Measurements from ENCODE around the gene GXYLT2. TPM values are rescaled to one million over a fixed set of nuclear protein-coding genes. Genes with fewer than 3 reads are reported as not detected.

Gene GXYLT2
- total RNA-seq, 2 experiments from 2014 or later, result 0.08 TPM; not detected in 1

DNA sequence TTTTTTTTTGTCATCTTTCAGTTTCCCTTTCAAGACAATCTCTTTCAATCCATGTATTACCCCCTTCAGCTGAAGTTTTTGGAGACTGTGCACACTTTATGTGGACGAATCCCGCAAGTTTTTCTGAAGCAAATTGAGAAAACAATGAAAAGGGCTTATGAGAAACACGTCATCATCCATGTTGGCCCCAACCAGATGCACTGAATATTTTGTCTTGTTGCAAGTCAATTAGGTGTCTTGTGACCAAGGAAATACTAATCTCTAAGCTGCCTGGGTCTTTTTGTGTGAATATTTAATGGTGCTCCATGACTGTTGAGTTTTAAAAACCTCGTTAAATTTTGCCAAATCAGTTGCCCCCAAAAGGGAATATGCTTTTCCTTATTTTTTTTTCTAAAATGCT is 87.1 kb downstream of the GXYLT2 start:
- Mint-ChIP-seq H3K27me3 (peaks cover 2% of the 10 kb centered on the region), H3K36me3 (ENCODE audit: low read depth) (no peaks in the 10 kb centered on the region), H3K27ac (no peak overlapping the region), H3K9me3 (no peaks in the 10 kb centered on the region), H3K4me3 (no peak overlapping the region), H3K4me1 (ENCODE audit: low read depth) (peaks cover 4% of the 10 kb centered on the region)
- DNase-seq, result no peak
- no peak for ATAC-seq (ENCODE audit: poor library complexity)
- no peaks in the 10 kb centered on the region for H3K4me1 ChIP-seq (ENCODE audit: insufficient read depth, low read length)
- H3K36me3 ChIP-seq (ENCODE audit: insufficient read depth, low read length), result no peaks in the 10 kb centered on the region
- CTCF ChIA-PET, result interaction anchor here (1.1 kb wide), 1 partner anchor 82 kb away, joined by 3 read pairs; no protein-coding TSS in a partner anchor
- H3K9me3 ChIP-seq (ENCODE audit: control insufficient read depth in 1 of 2, insufficient read depth in 1 of 2, low read length in 2 of 2), result no peaks in the 10 kb centered on the region
- H3K4me3 ChIP-seq (ENCODE audit: low read length), result no peak overlapping the region
- no peaks in the 10 kb centered on the region for H3K27me3 ChIP-seq (ENCODE audit: control insufficient read depth in 1 of 2, insufficient read depth in 2 of 2, low read length in 2 of 2)
- no peak overlapping the region for H3K27ac ChIP-seq (ENCODE audit: low read depth in 1 of 2, low read length in 2 of 2)
- POLR2A ChIA-PET, result no interaction called here
- TF ChIP-seq, protein P1, sequence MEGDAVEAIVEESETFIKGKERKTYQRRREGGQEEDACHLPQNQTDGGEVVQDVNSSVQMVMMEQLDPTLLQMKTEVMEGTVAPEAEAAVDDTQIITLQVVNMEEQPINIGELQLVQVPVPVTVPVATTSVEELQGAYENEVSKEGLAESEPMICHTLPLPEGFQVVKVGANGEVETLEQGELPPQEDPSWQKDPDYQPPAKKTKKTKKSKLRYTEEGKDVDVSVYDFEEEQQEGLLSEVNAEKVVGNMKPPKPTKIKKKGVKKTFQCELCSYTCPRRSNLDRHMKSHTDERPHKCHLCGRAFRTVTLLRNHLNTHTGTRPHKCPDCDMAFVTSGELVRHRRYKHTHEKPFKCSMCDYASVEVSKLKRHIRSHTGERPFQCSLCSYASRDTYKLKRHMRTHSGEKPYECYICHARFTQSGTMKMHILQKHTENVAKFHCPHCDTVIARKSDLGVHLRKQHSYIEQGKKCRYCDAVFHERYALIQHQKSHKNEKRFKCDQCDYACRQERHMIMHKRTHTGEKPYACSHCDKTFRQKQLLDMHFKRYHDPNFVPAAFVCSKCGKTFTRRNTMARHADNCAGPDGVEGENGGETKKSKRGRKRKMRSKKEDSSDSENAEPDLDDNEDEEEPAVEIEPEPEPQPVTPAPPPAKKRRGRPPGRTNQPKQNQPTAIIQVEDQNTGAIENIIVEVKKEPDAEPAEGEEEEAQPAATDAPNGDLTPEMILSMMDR (IDR thresholded peaks at IDR 0.05), result no peak
- intact Hi-C loops (cut with DNase I, micrococcal nuclease), result no loop called here

DNA sequence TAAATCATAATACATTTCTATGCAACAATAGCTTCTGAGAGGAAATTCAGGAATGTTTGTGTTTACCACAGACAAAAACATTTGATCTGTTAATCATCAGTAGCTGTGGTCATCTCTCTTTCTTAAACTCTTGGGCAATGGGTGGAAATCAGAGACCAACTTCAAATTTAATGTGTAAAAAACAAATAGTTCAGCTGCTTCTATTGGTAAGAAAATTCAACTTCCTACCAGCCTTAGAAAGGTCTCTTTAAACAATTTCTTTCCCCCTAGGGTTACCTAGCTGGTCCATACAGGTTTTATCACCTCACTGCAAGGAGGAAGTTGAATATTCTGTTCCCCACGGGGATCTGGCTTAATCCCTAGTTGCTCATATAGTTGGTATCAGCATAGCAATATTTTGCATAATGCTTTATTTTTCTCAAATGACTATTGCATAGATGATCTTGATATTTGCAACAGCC is 88.5 kb downstream of the GXYLT2 start:
- H3K36me3 ChIP-seq (ENCODE audit: insufficient read depth, low read length), result no peaks in the 10 kb centered on the region
- H3K4me1 ChIP-seq (ENCODE audit: insufficient read depth, low read length), result no peaks in the 10 kb centered on the region
- ChIA-PET POLR2A (no interaction called here), CTCF (no interaction called here)
- H3K27me3 Mint-ChIP-seq, result peaks cover 5% of the 10 kb centered on the region
- no peaks in the 10 kb centered on the region for H3K9me3 ChIP-seq (ENCODE audit: control insufficient read depth in 1 of 2, insufficient read depth in 1 of 2, low read length in 2 of 2)
- TF ChIP-seq, protein P1 (IDR thresholded peaks at IDR 0.05), result no peak
- no peaks in the 10 kb centered on the region for H3K27me3 ChIP-seq (ENCODE audit: control insufficient read depth in 1 of 2, insufficient read depth in 2 of 2, low read length in 2 of 2)
- no peaks in the 10 kb centered on the region for H3K36me3 Mint-ChIP-seq (ENCODE audit: low read depth)
- H3K9me3 Mint-ChIP-seq, result no peaks in the 10 kb centered on the region
- H3K4me1 Mint-ChIP-seq (ENCODE audit: low read depth), result peaks cover 4% of the 10 kb centered on the region
- intact Hi-C loops (cut with DNase I, micrococcal nuclease), result no loop called here
- no peak overlapping the region for H3K4me3 ChIP-seq (ENCODE audit: low read length)
- ATAC-seq (ENCODE audit: poor library complexity), result no peak
- H3K27ac Mint-ChIP-seq, result no peak overlapping the region
- H3K4me3 Mint-ChIP-seq, result no peak overlapping the region
- H3K27ac ChIP-seq (ENCODE audit: low read depth in 1 of 2, low read length in 2 of 2), result no peak overlapping the region
- DNase-seq, result no peak

DNA sequence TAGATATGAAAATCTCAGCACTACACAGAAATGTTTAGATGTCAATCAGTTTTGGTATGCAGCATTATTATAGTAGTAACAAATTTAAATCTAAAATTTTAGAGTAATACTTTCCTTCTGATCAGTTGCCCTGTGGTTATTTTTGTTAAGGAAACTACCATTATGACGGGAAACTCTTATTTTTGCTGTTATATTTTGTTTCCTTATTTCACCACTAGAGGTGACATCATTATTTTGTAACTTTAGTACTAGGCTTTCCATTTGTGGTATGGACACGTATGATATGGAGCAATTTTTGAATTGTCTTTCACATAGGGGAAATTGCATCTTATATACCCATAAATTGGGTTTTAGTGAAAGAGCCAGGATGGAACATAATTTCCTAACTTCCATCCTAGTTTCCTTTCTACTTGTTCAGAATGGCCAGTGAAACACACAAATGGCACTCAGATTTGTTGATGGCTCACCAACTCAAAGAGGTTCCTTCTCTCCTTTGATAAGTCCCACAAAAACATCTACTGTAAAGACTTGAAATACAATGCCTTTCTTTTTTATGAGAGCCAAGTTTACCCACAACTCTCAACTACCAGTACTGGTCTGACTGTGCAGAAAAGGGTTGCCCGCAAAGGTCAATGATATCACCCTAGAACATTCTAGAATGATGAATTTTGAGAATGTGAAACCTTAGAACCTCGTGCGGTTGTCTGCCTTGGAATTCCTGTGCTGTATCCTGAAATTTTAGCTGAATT is 89.4 kb downstream of the GXYLT2 start:
- H3K4me1 ChIP-seq (ENCODE audit: insufficient read depth, low read length), result no peaks in the 10 kb centered on the region
- Mint-ChIP-seq H3K4me3 (no peak overlapping the region), H3K4me1 (ENCODE audit: low read depth) (peaks cover 4% of the 10 kb centered on the region), H3K9me3 (no peaks in the 10 kb centered on the region), H3K27me3 (peaks cover 8% of the 10 kb centered on the region), H3K36me3 (ENCODE audit: low read depth) (no peaks in the 10 kb centered on the region), H3K27ac (no peak overlapping the region)
- peak; percentile 52 for ATAC-seq (ENCODE audit: poor library complexity)
- H3K36me3 ChIP-seq (ENCODE audit: insufficient read depth, low read length), result no peaks in the 10 kb centered on the region
- intact Hi-C loops (cut with DNase I, micrococcal nuclease), result no loop called here
- CTCF ChIA-PET, result no interaction called here
- no peak overlapping the region for H3K27ac ChIP-seq (ENCODE audit: low read depth in 1 of 2, low read length in 2 of 2)
- H3K27me3 ChIP-seq (ENCODE audit: control insufficient read depth in 1 of 2, insufficient read depth in 2 of 2, low read length in 2 of 2), result no peaks in the 10 kb centered on the region
- POLR2A ChIA-PET, result no interaction called here
- peak in 3 of 14 experiments; percentile 36 to 42 (median 37) for DNase-seq
- no peak overlapping the region for H3K4me3 ChIP-seq (ENCODE audit: low read length)
- no peaks in the 10 kb centered on the region for H3K9me3 ChIP-seq (ENCODE audit: control insufficient read depth in 1 of 2, insufficient read depth in 1 of 2, low read length in 2 of 2)
- TF ChIP-seq, protein P1 (IDR thresholded peaks at IDR 0.05), result peak; percentile 15
